HUES48 (cell line): ENCODE results near the gene GPR26.

ENCODE experiments used
- H3K27ac ChIP-seq: one replicate; pipeline ENCODE4 v1.7.0; 2013; ENCODE audit warnings: low read depth, low read length, inconsistent platforms
- H3K27me3 ChIP-seq: 2 replicates; pipeline ENCODE4 v1.6.1; 2013; ENCODE audit warnings: mild to moderate bottlenecking, low read length; ENCODE audit not compliant: control insufficient read depth, insufficient read depth
- H3K36me3 ChIP-seq: 2 replicates; pipeline ENCODE4 v1.6.1; 2013; ENCODE audit warnings: low read length; ENCODE audit not compliant: control insufficient read depth, insufficient read depth
- H3K4me1 ChIP-seq: 2 replicates; pipeline ENCODE4 v1.6.1; 2013; ENCODE audit warnings: mild to moderate bottlenecking, low read length; ENCODE audit not compliant: control insufficient read depth, insufficient read depth
- H3K4me3 ChIP-seq: 2 replicates; pipeline ENCODE4 v1.5.1; 2013; ENCODE audit warnings: mild to moderate bottlenecking, low read depth, low read length
- H3K9ac ChIP-seq: 2 replicates; pipeline ENCODE4 v1.6.1; 2013; ENCODE audit warnings: mild to moderate bottlenecking, low read depth, low read length, moderate library complexity
- H3K9me3 ChIP-seq: 2 replicates; pipeline ENCODE4 v1.6.1; 2013; ENCODE audit warnings: low read length; ENCODE audit not compliant: control insufficient read depth, insufficient read depth

GPR26 gene

GRCh38 chr10:123645615-123646014 lies 20.5 kb upstream of the GPR26 start:
- Histone ChIP-seq H3K27me3 (no peaks in the 10 kb centered on the region), H3K4me3 (no peak overlapping the region), H3K27ac (no peak overlapping the region), H3K36me3 (no peaks in the 10 kb centered on the region), H3K9me3 (no peaks in the 10 kb centered on the region), H3K4me1 (peaks cover 14% of the 10 kb centered on the region), H3K9ac (no peak overlapping the region)

GRCh38 chr10:123648595-123648994 lies 17.6 kb upstream of the GPR26 start:
- no peak overlapping the region for H3K27ac ChIP-seq
- H3K9ac ChIP-seq, result no peak overlapping the region

GRCh38 chr10:123649676-123650075 lies 16.5 kb upstream of the GPR26 start:
- no peaks in the 10 kb centered on the region for H3K27me3 ChIP-seq
- H3K9ac ChIP-seq, result no peak overlapping the region
- no peaks in the 10 kb centered on the region for H3K9me3 ChIP-seq
- no peak overlapping the region for H3K4me3 ChIP-seq
- H3K36me3 ChIP-seq, result no peaks in the 10 kb centered on the region
- H3K4me1 ChIP-seq, result no peaks in the 10 kb centered on the region
- H3K27ac ChIP-seq, result no peak overlapping the region

More at GRCh38 chr10:123648595-123648994, 17.6 kb upstream of the GPR26 start:
- H3K36me3 ChIP-seq, result no peaks in the 10 kb centered on the region
- H3K4me3 ChIP-seq, result no peak overlapping the region
- no peaks in the 10 kb centered on the region for H3K9me3 ChIP-seq
- no peaks in the 10 kb centered on the region for H3K27me3 ChIP-seq
- no peaks in the 10 kb centered on the region for H3K4me1 ChIP-seq

GRCh38 chr10:123651421-123652047 lies 14.6 kb upstream of the GPR26 start:
- Histone ChIP-seq H3K9ac (no peak overlapping the region), H3K36me3 (no peaks in the 10 kb centered on the region), H3K4me3 (no peak overlapping the region), H3K4me1 (peaks cover 8% of the 10 kb centered on the region), H3K27me3 (no peaks in the 10 kb centered on the region), H3K9me3 (no peaks in the 10 kb centered on the region), H3K27ac (no peak overlapping the region)

GRCh38 chr10:123655751-123656150 lies 10.4 kb upstream of the GPR26 start:
- Histone ChIP-seq H3K36me3 (no peaks in the 10 kb centered on the region), H3K27me3 (no peaks in the 10 kb centered on the region), H3K4me1 (peaks cover 8% of the 10 kb centered on the region), H3K4me3 (no peak overlapping the region), H3K9ac (no peak overlapping the region), H3K9me3 (no peaks in the 10 kb centered on the region), H3K27ac (peak overlapping the region; percentile 20)

GRCh38 chr10:123663522-123663921 lies 2.6 kb upstream of the GPR26 start:
- Histone ChIP-seq H3K4me3 (no peak overlapping the region), H3K36me3 (no peaks in the 10 kb centered on the region), H3K4me1 (peaks cover 3% of the 10 kb centered on the region; the same call in 1 of the 2 replicates), H3K9ac (no peak overlapping the region), H3K9me3 (peaks cover 5% of the 10 kb centered on the region; the same call in 1 of the 2 replicates), H3K27ac (no peak overlapping the region), H3K27me3 (peaks cover 48% of the 10 kb centered on the region)

- no peaks in the 10 kb centered on the region for H3K36me3 ChIP-seq
- no peak overlapping the region for H3K27ac ChIP-seq
- no peak overlapping the region for H3K9ac ChIP-seq
- peak overlapping the region; percentile 57 for H3K4me3 ChIP-seq
- peaks cover 51% of the 10 kb centered on the region for H3K27me3 ChIP-seq
- peaks cover 3% of the 10 kb centered on the region; the same call in 1 of the 2 replicates for H3K4me1 ChIP-seq
- peaks cover 5% of the 10 kb centered on the region; the same call in 1 of the 2 replicates for H3K9me3 ChIP-seq
Measured at GRCh38 chr10:123665491-123666286, 466 bp upstream of the GPR26 start.

GRCh38 chr10:123669886-123670285 lies 3.7 kb downstream of the GPR26 start:
- H3K4me3 ChIP-seq, result no peak overlapping the region
- no peak overlapping the region for H3K27ac ChIP-seq
- H3K27me3 ChIP-seq, result peaks cover 39% of the 10 kb centered on the region
- H3K9me3 ChIP-seq, result peaks cover 5% of the 10 kb centered on the region; the same call in 1 of the 2 replicates
- H3K9ac ChIP-seq, result no peak overlapping the region
- no peaks in the 10 kb centered on the region for H3K36me3 ChIP-seq
- peaks cover 3% of the 10 kb centered on the region; the same call in 1 of the 2 replicates for H3K4me1 ChIP-seq

GRCh38 chr10:123673198-123673597 lies 7.0 kb downstream of the GPR26 start:
- H3K9ac ChIP-seq, result no peak overlapping the region
- no peak overlapping the region for H3K4me3 ChIP-seq
- H3K27ac ChIP-seq, result no peak overlapping the region
- H3K4me1 ChIP-seq, result no peaks in the 10 kb centered on the region
- H3K27me3 ChIP-seq, result peaks cover 7% of the 10 kb centered on the region
- H3K9me3 ChIP-seq, result no peaks in the 10 kb centered on the region
- H3K36me3 ChIP-seq, result no peaks in the 10 kb centered on the region

- Histone ChIP-seq H3K4me1 (no peaks in the 10 kb centered on the region), H3K27me3 (no peaks in the 10 kb centered on the region), H3K36me3 (no peaks in the 10 kb centered on the region), H3K27ac (no peak overlapping the region), H3K9me3 (no peaks in the 10 kb centered on the region), H3K4me3 (no peak overlapping the region), H3K9ac (no peak overlapping the region)
Measured at GRCh38 chr10:123674741-123675140, 8.6 kb downstream of the GPR26 start.

- Histone ChIP-seq H3K27ac (no peak overlapping the region), H3K27me3 (no peaks in the 10 kb centered on the region), H3K9ac (no peak overlapping the region), H3K36me3 (no peaks in the 10 kb centered on the region), H3K4me1 (no peaks in the 10 kb centered on the region), H3K9me3 (no peaks in the 10 kb centered on the region), H3K4me3 (no peak overlapping the region)
Measured at GRCh38 chr10:123675811-123676210, 9.7 kb downstream of the GPR26 start.
